SU-DHL-6 (cell line): ENCODE data around the gene ATP7B.

ENCODE experiments used
- H2AFZ ChIP-seq: fragments of 200-600 bp; sonication (generic); 2 replicates; pipeline ENCODE4 v1.6.1; 2014; ENCODE audit warnings: low read depth, mild to moderate bottlenecking, moderate library complexity, mixed read lengths, antibody characterized with exemption, low read length; ENCODE audit not compliant: severe bottlenecking
- H3F3A ChIP-seq: fragments of 200-600 bp; shearing (Covaris generic); 2 replicates; pipeline ENCODE4 v1.6.0; 2016; ENCODE audit warnings: antibody characterized with exemption, mild to moderate bottlenecking; ENCODE audit not compliant: insufficient read depth
- H3K27ac ChIP-seq: fragments of 200-600 bp; sonication (generic); 2 replicates; pipeline ENCODE4 v1.5.1; 2016; ENCODE audit warnings: low read depth, mild to moderate bottlenecking, low read length, moderate library complexity, mixed read lengths
- H3K27me3 ChIP-seq: fragments of 200-600 bp; sonication (generic), shearing (Covaris generic); 2 replicates; pipeline ENCODE4 v1.6.0; 2014; ENCODE audit warnings: mild to moderate bottlenecking, low read length
- H3K36me3 ChIP-seq: fragments of 200-600 bp; sonication (generic); 2 replicates; pipeline ENCODE4 v1.6.1; 2014; ENCODE audit warnings: mild to moderate bottlenecking, low read length, mixed read lengths
- H3K4me2 ChIP-seq: fragments of 300-600, 200-600 bp; shearing (Covaris generic), sonication (generic); 2 replicates; pipeline ENCODE4 v1.6.0; 2014; ENCODE audit warnings: low read length, low read depth, mild to moderate bottlenecking; ENCODE audit not compliant: poor library complexity, severe bottlenecking
- H3K4me3 ChIP-seq: fragments of 200-600 bp; sonication (generic); 2 replicates; pipeline ENCODE4 v1.5.1; 2014; ENCODE audit warnings: antibody characterized with exemption, low read length, mild to moderate bottlenecking, mixed read lengths; ENCODE audit not compliant: insufficient read depth, poor library complexity, severe bottlenecking
- H3K79me2 ChIP-seq: fragments of 200-600 bp; sonication (generic); 2 replicates; pipeline ENCODE4 v1.6.1; 2014; ENCODE audit warnings: mild to moderate bottlenecking, low read length, moderate library complexity; ENCODE audit not compliant: insufficient read depth
- H3K9ac ChIP-seq: fragments of 200-600 bp; sonication (generic); 2 replicates; pipeline ENCODE4 v1.7.0; 2014; ENCODE audit warnings: mild to moderate bottlenecking, low read length
- H3K9me2 ChIP-seq: fragments of 200-600 bp; sonication (generic); replicated peaks from 2 replicates; pipeline ENCODE4 v1.6.1; 2014; ENCODE audit warnings: low read length; ENCODE audit not compliant: insufficient read depth
- H3K9me3 ChIP-seq: fragments of 200-600 bp; sonication (generic); 2 replicates; pipeline ENCODE4 v1.6.1; 2014; ENCODE audit warnings: low read length, mixed read lengths; ENCODE audit not compliant: insufficient read depth
- H4K20me1 ChIP-seq: fragments of 200-600 bp; sonication (generic); 2 replicates; pipeline ENCODE4 v1.6.1; 2014; ENCODE audit warnings: low read depth, mild to moderate bottlenecking, antibody characterized with exemption, low read length, moderate library complexity, mixed read lengths
- CTCF ChIP-seq: fragments of 200-600 bp; sonication (generic); IDR thresholded peaks from one replicate; pipeline ENCODE4 v1.5.1; 2017; ENCODE audit warnings: antibody characterized with exemption, mild to moderate bottlenecking, low read length, moderate library complexity; ENCODE audit not compliant: insufficient read depth, poor library complexity, severe bottlenecking
- EZH2phosphoT487 ChIP-seq: fragments of 200-600 bp; sonication (generic), shearing (Covaris generic); conservative IDR thresholded peaks from 2 replicates; pipeline ENCODE4 v1.6.1; 2018; ENCODE audit warnings: mild to moderate bottlenecking, antibody characterized with exemption, low read length, moderate library complexity, mixed read lengths

The ATP7B gene

GRCh38 chr13:52027832-52028231 is 16.6 kb upstream of the ATP7B start:
- Histone ChIP-seq H3K79me2 (peaks cover 9% of the 10 kb centered on the region; the same call in 1 of the 2 replicates), H3K9me3 (no peaks in the 10 kb centered on the region), H3K4me3 (no peak overlapping the region), H3K27me3 (no peaks in the 10 kb centered on the region), H2AFZ (no peak overlapping the region), H3K4me2 (no peak overlapping the region), H3K9ac (no peak overlapping the region), H4K20me1 (no peaks in the 10 kb centered on the region), H3K27ac (no peak overlapping the region), H3K36me3 (peaks cover 8% of the 10 kb centered on the region; the same call in 1 of the 2 replicates), H3F3A (no peaks in the 10 kb centered on the region), H3K9me2 (no peaks in the 10 kb centered on the region)
- TF ChIP-seq EZH2phosphoT487: no peak

- Histone ChIP-seq H3K9me2 (no peaks in the 10 kb centered on the region), H3K9ac (no peak overlapping the region), H3F3A (no peaks in the 10 kb centered on the region), H3K79me2 (peaks cover 9% of the 10 kb centered on the region; the same call in 1 of the 2 replicates), H3K27me3 (no peaks in the 10 kb centered on the region), H3K9me3 (no peaks in the 10 kb centered on the region), H2AFZ (no peak overlapping the region), H3K27ac (no peak overlapping the region), H3K36me3 (peaks cover 8% of the 10 kb centered on the region; the same call in 1 of the 2 replicates), H4K20me1 (no peaks in the 10 kb centered on the region), H3K4me3 (no peak overlapping the region), H3K4me2 (no peak overlapping the region)
- TF ChIP-seq EZH2phosphoT487: no peak
- TF ChIP-seq CTCF: no peak
Observed at GRCh38 chr13:52026246-52026626, 15.0 kb upstream of the ATP7B start.

GRCh38 chr13:52025475-52026245 is 14.4 kb upstream of the ATP7B start:
- H3F3A ChIP-seq: no peaks in the 10 kb centered on the region
- H3K9me3 ChIP-seq: no peaks in the 10 kb centered on the region
- H3K27ac ChIP-seq: no peak overlapping the region
- H2AFZ ChIP-seq: no peak overlapping the region
- no peak overlapping the region for H3K4me2 ChIP-seq
- H3K27me3 ChIP-seq: no peaks in the 10 kb centered on the region
- H4K20me1 ChIP-seq: no peaks in the 10 kb centered on the region
- H3K9ac ChIP-seq: no peak overlapping the region
- peaks cover 9% of the 10 kb centered on the region; the same call in 1 of the 2 replicates for H3K79me2 ChIP-seq
- no peak for TF ChIP-seq EZH2phosphoT487
- no peak for TF ChIP-seq CTCF
- H3K9me2 ChIP-seq: no peaks in the 10 kb centered on the region
- H3K36me3 ChIP-seq: peaks cover 8% of the 10 kb centered on the region; the same call in 1 of the 2 replicates
- H3K4me3 ChIP-seq: no peak overlapping the region

GRCh38 chr13:52024481-52024880 is 13.2 kb upstream of the ATP7B start, which contains the start of gene UTP14C:
TSS of gene UTP14C (plus strand) at chr13:52024691. CDS start at chr13:52028805, 4,114 bp downstream.
- Histone ChIP-seq H4K20me1 (no peaks in the 10 kb centered on the region), H3K4me3 (no peak within 1 kb of the TSS), H3K79me2 (peaks cover 9% of the 10 kb centered on the region; the same call in 1 of the 2 replicates), H3K4me2 (no peak within 1 kb of the TSS), H3K27ac (no peak within 1 kb of the TSS), H2AFZ (no peak within 1 kb of the TSS), H3K27me3 (no peaks in the 10 kb centered on the region), H3F3A (no peaks in the 10 kb centered on the region), H3K9me3 (no peaks in the 10 kb centered on the region), H3K9me2 (no peaks in the 10 kb centered on the region), H3K36me3 (peaks cover 8% of the 10 kb centered on the region; the same call in 1 of the 2 replicates), H3K9ac (no peak within 1 kb of the TSS)
- TF ChIP-seq CTCF (no peak), EZH2phosphoT487 (no peak)
